ENCODE measurements around the gene SLC44A3.
"Not testable (repeated sequence)": the region's sequence is repeated elsewhere in the genome, so short reads cannot be mapped to it uniquely, and the experiment has no call there.

SLC44A3 gene

DNA sequence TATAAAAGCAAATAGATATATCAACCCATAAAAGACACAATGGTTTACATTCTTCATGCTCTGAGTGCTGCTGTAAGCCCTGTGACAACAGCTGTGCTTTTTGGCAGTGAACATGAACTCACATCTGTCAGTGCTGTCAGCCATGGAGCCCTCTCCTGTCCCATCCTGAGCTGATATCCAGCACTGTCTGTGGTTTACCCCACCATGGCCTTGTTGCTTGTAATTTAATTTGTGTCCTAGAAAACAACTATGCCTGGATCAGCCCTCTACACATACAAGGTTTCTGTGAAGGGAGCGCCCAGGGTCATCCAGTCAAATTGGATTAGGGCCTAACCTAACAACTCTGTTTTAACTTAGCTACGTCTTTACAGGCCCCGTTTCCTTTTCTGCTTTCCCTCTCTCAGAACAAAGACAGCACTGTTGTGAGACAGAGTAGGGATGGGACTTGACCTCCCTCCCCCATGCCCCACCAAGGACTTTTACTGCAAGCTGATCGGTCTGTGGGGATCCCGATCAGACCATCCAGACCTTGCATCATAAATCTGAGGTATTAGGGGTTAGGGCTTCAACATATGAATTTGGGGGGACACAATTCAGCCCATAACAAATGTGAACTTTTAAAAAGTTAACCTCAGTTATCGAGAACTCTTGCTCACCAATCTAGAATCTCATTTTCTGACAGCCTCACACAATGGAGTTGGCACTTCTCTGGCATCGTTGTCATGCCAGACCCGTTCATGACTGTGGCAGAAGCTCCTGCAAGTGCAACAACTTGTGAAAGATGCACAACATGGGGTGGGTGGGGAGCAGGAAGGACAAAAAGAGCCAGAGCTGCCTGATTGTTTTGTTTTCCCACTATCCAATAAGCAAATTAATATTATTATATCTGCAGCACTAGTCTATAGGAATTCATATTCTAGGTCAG lies 16.4 kb upstream of the SLC44A3 start:
- DNase-seq: peak; percentile 53

- no peak for DNase-seq
These were observed 15.7 kb upstream of the SLC44A3 start for GRCh38 chr1:94804442-94804837.

DNA sequence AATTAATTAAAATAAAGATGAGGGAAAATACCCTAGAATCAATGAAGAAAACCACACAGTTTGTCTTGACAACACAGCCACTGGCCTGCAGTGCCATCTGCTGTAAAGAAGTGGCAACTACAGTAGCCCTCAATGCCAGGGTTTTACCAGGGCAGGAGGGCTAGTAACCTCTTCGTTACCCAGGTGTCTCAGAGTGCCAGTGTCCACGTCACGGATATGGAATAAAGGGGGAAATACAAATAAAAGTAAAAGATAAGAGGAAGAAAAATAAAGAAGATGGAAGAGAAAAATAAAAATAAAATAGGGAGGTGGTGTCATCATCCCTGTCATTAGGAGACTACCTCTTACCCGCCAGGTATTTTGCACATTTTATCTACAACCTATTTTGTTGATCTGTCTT lies 14.2 kb upstream of the SLC44A3 start:
- DNase-seq: peak; percentile 37

- no peak for DNase-seq
These were observed 13.7 kb upstream of the SLC44A3 start for GRCh38 chr1:94806441-94806871.

GRCh38 chr1:94807742-94808491 lies 12.2 kb upstream of the SLC44A3 start:
- DNase-seq: no peak

- no peak for DNase-seq
These were observed 11.5 kb upstream of the SLC44A3 start for GRCh38 chr1:94808669-94809068.

DNA sequence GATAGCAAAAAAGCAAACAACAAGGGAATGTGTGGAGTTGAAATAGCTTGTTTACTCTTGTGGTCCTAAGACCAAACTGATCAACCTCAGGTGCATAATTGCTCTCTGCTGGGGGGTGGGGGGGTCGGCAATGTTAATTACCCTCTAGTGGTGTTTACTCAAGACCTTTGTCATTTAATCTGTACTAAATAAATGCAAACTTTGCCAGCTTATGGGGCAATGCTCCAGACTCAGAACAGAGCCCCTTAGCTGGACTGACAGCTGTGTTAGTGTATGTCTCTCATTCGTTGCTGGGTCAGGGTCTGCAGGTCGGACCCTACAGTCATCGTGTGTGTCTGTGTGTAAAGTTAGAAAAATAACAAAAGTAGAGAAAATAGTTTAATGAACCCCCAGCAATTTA lies 7.2 kb upstream of the SLC44A3 start:
- no peak for DNase-seq

GRCh38 chr1:94816030-94816429 lies 4.1 kb upstream of the SLC44A3 start:
- no peak for DNase-seq

DNA sequence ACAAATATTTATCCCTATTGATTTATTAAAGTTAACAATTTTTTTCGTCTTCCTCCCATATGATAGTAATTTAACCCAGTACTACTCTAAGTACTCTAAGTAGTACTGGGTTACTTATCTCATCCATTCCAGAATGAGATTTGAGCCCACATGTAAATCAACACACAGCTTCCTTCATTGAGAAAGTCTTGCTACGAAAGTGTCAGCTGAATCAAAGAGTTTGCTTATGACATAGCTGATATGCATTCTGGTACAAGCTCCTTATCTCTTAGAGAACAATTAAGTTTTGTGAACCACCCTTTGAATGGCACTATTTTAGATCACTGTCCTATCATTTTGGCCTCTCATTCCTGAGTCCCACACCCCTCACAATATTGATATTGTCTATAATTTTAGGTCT lies 2.4 kb upstream of the SLC44A3 start:
- no peak for DNase-seq

- DNase-seq: no peak
These were observed 766 bp upstream of the SLC44A3 start for GRCh38 chr1:94819238-94819944.

GRCh38 chr1:94820936-94821335 lies 779 bp downstream of the SLC44A3 start:
- no peak for DNase-seq

DNA sequence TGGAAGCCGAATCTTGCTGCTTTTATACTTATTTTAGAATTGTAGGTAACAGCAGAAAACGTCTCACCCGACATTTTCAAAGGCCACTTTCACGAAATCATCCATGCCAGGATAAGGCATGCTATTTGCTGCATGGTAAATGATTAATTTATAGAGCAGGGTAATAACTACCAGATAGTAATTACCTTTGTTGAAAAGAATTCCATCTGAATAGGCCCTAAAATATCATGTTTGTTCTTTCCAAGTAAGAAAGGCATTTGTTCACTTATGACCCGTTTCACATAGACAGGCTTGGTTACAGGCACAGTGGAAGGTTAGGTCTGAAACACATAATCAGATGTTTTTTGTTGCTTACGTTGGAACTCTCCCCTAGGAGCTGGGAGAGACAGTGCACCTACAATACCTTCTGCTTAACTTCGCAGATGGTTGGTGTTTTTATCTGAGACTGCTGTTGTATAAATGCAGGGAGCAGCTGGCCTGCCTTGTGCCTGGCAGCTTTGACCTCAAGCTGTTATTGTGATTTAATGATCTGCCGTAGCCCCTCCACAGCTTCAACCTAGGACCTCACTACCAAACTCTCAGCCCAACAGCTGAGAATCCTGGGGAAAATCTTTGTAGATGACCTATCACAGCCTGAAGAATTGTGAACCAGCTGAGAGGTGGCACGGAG lies 1.6 kb downstream of the SLC44A3 start:
- peak; percentile 16 for DNase-seq

- no peak for DNase-seq
These were observed 3.0 kb downstream of the SLC44A3 start for GRCh38 chr1:94823116-94823515.

GRCh38 chr1:94825936-94826335 lies 5.8 kb downstream of the SLC44A3 start:
- no peak for DNase-seq

DNA sequence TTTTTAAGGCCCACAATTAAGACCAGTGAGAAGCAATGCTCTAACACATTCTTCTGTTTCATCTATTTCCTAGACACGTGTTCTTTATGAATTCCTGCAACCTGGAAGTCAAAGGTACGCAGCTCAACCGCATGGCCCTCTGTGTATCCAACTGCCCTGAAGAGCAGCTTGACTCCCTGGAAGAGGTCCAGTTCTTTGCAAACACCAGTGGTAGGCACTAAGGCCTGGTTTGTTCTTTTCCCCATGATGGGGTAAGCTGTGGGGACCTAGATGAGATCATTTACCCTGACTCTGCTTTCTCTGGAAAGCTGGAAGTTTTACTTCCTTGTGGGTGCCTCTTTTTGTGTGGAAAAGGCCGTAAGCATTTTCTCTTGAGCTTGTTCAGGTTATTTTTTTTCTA lies 7.3 kb downstream of the SLC44A3 start:
- DNase-seq: no peak

GRCh38 chr1:94828251-94828650 lies 8.1 kb downstream of the SLC44A3 start:
- no peak for DNase-seq

GRCh38 chr1:94831641-94832040 lies 11.5 kb downstream of the SLC44A3 start:
- no peak for DNase-seq

GRCh38 chr1:94832446-94832845 lies 12.3 kb downstream of the SLC44A3 start:
- no peak for DNase-seq

GRCh38 chr1:94832931-94833585 lies 12.9 kb downstream of the SLC44A3 start:
- no peak for DNase-seq

DNA sequence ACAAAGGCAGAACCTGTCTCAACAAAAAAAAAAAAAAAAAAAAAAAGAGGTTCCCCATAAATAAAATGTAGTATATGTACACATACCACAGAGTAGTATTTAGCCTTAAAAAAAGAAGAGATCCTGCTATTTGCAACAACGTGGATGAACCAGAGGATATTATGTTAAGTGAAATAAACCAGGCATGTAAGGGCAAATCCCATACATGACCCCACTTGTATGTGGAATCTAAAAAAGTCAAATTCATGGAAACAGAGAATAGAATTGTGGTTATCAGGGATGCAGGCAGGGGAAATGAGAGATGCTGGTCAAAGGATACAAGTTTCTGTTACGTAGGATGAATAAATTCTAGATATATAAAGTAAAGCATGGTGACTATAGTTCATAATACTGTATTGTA lies 16.7 kb downstream of the SLC44A3 start:
- DNase-seq: no peak

DNA sequence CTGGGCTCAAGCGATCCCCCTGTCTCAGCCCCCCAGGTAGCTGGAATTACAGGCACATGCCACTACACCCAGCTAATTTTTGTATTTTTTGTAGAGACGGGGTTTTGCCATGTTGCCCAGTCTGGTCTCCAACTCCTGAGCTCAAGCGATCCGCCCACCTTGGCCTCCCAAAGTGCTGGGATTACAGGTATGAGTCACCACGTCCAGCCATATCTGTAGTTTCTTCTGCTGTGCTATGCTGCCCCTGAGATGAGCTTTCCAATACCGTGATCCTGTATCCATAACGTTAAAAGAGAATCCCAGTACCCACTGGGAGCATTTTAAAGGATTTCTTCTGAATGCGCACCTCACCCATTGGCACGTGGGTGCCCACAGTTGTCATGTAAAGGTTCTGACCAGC lies 20.2 kb downstream of the SLC44A3 start:
- not testable (repeated sequence) for DNase-seq

GRCh38 chr1:94840808-94841207 lies 20.7 kb downstream of the SLC44A3 start:
- no peak for DNase-seq

All from NCI-H1092 treated with DMSO at 0.1 percent for 48 hours (cell line).